HepG2 (cell line): ENCODE results near the gene CAD. TPM values are rescaled to one million over a fixed set of nuclear protein-coding genes. Genes with fewer than 3 reads are reported as not detected.

Source experiments
- BORCS8-MEF2B ChIP-seq: sonication (generic); formaldehyde crosslinking; IDR thresholded peaks from 2 replicates; pipeline ENCODE4 v1.8.0; 2022; ENCODE audit warnings: mild to moderate bottlenecking, missing genetic modification reagents
- BRCA1 ChIP-seq: sonication (generic); formaldehyde crosslinking; IDR thresholded peaks from 2 replicates; pipeline ENCODE4 v1.4.0; 2020; ENCODE audit warnings: missing genetic modification reagents
- CHD2 ChIP-seq: IDR thresholded peaks from 2 replicates; pipeline ENCODE4 v1.6.1; 2011; ENCODE audit warnings: low read depth, low read length, improper control_type of control experiment
- HNF4A ChIP-seq: sonication (generic); formaldehyde crosslinking; IDR thresholded peaks from 2 replicates; pipeline ENCODE4 v1.4.0; 2020; ENCODE audit warnings: missing genetic modification reagents
- KDM5A ChIP-seq: fragments of 200-600 bp; sonication (generic); IDR thresholded peaks from 2 replicates; pipeline ENCODE4 v1.7.0; 2018; ENCODE audit warnings: antibody characterized with exemption, mild to moderate bottlenecking, low read length, borderline replicate concordance
- NFKBIZ ChIP-seq: IDR thresholded peaks from 2 replicates; pipeline ENCODE4 v1.6.1; 2018; ENCODE audit warnings: missing genetic modification reagents, missing compliant biosample characterization
- NKX3-1 ChIP-seq: sonication (generic); formaldehyde crosslinking; IDR thresholded peaks from 2 replicates; pipeline ENCODE4 v1.5.0; 2020; ENCODE audit warnings: missing genetic modification reagents
- NR2F1 ChIP-seq, 2 experiments: fragments of 450-650 bp in 1 of 2; formaldehyde crosslinking in 1 of 2; IDR thresholded peaks; 2 replicates each; pipeline versions ENCODE4 v1.5.0 to v1.6.1; 2016 to 2020; ENCODE audit warnings: mild to moderate bottlenecking in 1 of 2, missing compliant biosample characterization in 1 of 2, missing genetic modification reagents in 1 of 2, moderate library complexity in 1 of 2
- SALL2 ChIP-seq: sonication (generic); formaldehyde crosslinking; IDR thresholded peaks from 2 replicates; pipeline ENCODE4 v1.8.1; 2023; ENCODE audit warnings: mild to moderate bottlenecking, missing genetic modification reagents, inconsistent platforms
- SIX1 ChIP-seq: sonication (generic); formaldehyde crosslinking; IDR thresholded peaks from 2 replicates; pipeline ENCODE4 v1.4.0; 2020; ENCODE audit warnings: missing genetic modification reagents, borderline replicate concordance
- TOPORS ChIP-seq: sonication (generic); formaldehyde crosslinking; IDR thresholded peaks from 2 replicates; pipeline ENCODE4 v1.8.0; 2023; ENCODE audit warnings: mild to moderate bottlenecking, missing genetic modification reagents
- TRIM24 ChIP-seq: sonication (generic); formaldehyde crosslinking; IDR thresholded peaks from 2 replicates; pipeline ENCODE4 v1.8.0; 2022; ENCODE audit warnings: mild to moderate bottlenecking, missing genetic modification reagents
- ZEB1 ChIP-seq: IDR thresholded peaks from 2 replicates; pipeline ENCODE4 v1.6.1; 2012; ENCODE audit warnings: mild to moderate bottlenecking, low read depth, inconsistent platforms; ENCODE audit not compliant: insufficient replicate concordance
- ZFP82 ChIP-seq: sonication (generic); formaldehyde crosslinking; IDR thresholded peaks from 2 replicates; pipeline ENCODE4 v1.5.1; 2020; ENCODE audit warnings: mild to moderate bottlenecking, missing genetic modification reagents, borderline replicate concordance
- ZNF160 ChIP-seq: sonication (generic); formaldehyde crosslinking; IDR thresholded peaks from 2 replicates; pipeline ENCODE4 v1.8.0; 2022; ENCODE audit warnings: mild to moderate bottlenecking, inconsistent platforms, missing genetic modification reagents
- ZNF230 ChIP-seq: sonication (generic); formaldehyde crosslinking; IDR thresholded peaks from 2 replicates; pipeline ENCODE4 v1.4.0; 2020; ENCODE audit warnings: mild to moderate bottlenecking, missing genetic modification reagents
- ZNF709 ChIP-seq: sonication (generic); formaldehyde crosslinking; IDR thresholded peaks from 2 replicates; pipeline ENCODE4 v1.5.0; 2020; ENCODE audit warnings: mild to moderate bottlenecking, missing genetic modification reagents
- ZNF773 ChIP-seq: sonication (generic); formaldehyde crosslinking; IDR thresholded peaks from 2 replicates; pipeline ENCODE4 v1.4.0; 2020; ENCODE audit warnings: missing genetic modification reagents, borderline replicate concordance
- ZNF850 ChIP-seq: sonication (generic); formaldehyde crosslinking; conservative IDR thresholded peaks from 2 replicates; pipeline ENCODE4 v1.9.0; 2021; ENCODE audit warnings: mild to moderate bottlenecking, missing genetic modification reagents
- ZNF891 ChIP-seq: sonication (generic); formaldehyde crosslinking; IDR thresholded peaks from 2 replicates; pipeline ENCODE4 v1.5.0; 2020; ENCODE audit warnings: mild to moderate bottlenecking, missing genetic modification reagents
- polyA plus RNA-seq, 8 experiments: library from polyadenylated mRNA; depleted of rRNA in 3 of 8; stranded (reverse) in 7 of 8; unstranded in 1 of 8; fragments of >200 nt; fragmentation: Illumina TruSeq in 4 of 8; extraction: Trizol in 4 of 8; gene quantifications; 2 replicates each; pipeline versions ENCODE4 v1.2.1 to v1.2.3, GENCODE V29; 2011 to 2016; ENCODE audit warnings: low read depth in 4 of 8, missing spikeins in 1 of 8, mixed read lengths in 1 of 8; ENCODE audit not compliant: insufficient read depth in 1 of 8
- total RNA-seq, 5 experiments: library from RNA; depleted of rRNA; stranded (reverse); fragments of >200 nt; fragmentation: Illumina TruSeq; extraction: Trizol; gene quantifications; 2 replicates each; pipeline ENCODE4 v1.2.3, GENCODE V29; 2016; ENCODE audit warnings: low read depth in 1 of 5
- TF ChIP-seq, protein P1 (sequence below): sonication (generic); formaldehyde crosslinking; IDR thresholded peaks from 2 replicates; pipeline ENCODE4 v1.5.0; 2020; ENCODE audit warnings: missing genetic modification reagents
- TF ChIP-seq, protein P2 (sequence below): sonication (generic); formaldehyde crosslinking; IDR thresholded peaks from 2 replicates; pipeline ENCODE4 v1.9.0; 2021; ENCODE audit warnings: mild to moderate bottlenecking, missing genetic modification reagents
- TF ChIP-seq, protein P3 (sequence below): sonication (generic); formaldehyde crosslinking; IDR thresholded peaks from 2 replicates; pipeline ENCODE4 v1.5.1; 2020; ENCODE audit warnings: missing genetic modification reagents, mild to moderate bottlenecking, borderline replicate concordance

Gene CAD
- total and polyA plus RNA-seq, 2 of the 13 experiments (the other 11 are each of a cell fraction or from before 2014, with no cell fraction given): 21.7 to 37.0 TPM

DNA sequence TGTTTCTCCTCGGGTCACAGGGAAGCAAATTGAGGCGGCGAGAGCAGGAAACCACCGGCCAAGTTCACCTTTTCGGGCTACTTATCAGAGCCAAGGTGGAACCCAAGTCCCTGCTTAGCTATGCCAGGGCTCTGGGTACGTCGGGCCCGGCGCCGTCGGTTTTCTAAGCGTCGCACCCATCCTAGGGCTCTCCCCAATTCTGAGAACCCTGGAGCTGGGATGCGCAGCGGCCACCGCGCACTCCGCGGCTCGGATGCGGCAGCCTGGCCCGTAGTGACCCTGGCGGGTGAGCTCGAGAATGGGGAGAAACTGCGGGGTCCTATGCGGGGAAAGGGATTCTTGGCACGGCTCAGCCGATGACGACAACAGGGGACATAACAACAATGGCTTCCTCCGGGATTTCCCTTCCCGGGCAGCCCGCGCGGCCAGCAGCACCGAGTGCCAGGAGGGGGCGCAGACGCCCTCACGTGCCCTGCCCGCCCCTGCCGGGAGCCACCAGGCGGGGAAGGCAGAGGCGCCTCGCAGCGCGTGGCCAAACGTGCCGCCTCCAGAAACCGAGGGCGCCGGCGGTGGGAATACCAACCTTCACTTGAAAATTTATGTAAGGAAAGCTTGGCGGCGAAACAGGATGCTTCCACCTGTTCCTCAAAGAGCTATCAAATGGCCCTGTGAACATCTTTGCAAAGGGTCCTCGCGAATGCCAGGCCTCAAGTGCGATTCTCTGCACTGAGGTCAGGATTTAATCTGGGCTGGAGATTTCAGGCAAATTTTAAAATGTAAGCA lies 47.8 kb downstream of the CAD start (continued):
- TF ChIP-seq ZNF891 (CRISPR knock-in tag) (peak; percentile 87; the same call in 1 of the 2 replicates), NR2F1 (CRISPR knock-in tag; IDR thresholded peaks at IDR 0.05) (no peak), SIX1 (no peak), ZFP82 (no peak; the same call in 1 of the 2 replicates), ZEB1 (no peak), CHD2 (no peak), HNF4A (CRISPR knock-in tag) (no peak), ZNF230 (CRISPR knock-in tag) (no peak), ZNF160 (CRISPR knock-in tag) (no peak), ZNF850 (CRISPR knock-in tag) (no peak), SALL2 (CRISPR knock-in tag) (0 out of 2 replicates have a peak, but pooled peaks have one; percentile 47), BORCS8-MEF2B (CRISPR knock-in tag) (peak; percentile 80; the same call in 1 of the 2 replicates), KDM5A (no peak), TOPORS (CRISPR knock-in tag) (no peak), BRCA1 (no peak), ZNF773 (CRISPR knock-in tag) (no peak), TRIM24 (CRISPR knock-in tag) (no peak), NFKBIZ (peak; percentile 69; the same call in 1 of the 2 replicates), NKX3-1 (CRISPR knock-in tag) (no peak), ZNF709 (peak; percentile 95)
- TF ChIP-seq, protein P1, sequence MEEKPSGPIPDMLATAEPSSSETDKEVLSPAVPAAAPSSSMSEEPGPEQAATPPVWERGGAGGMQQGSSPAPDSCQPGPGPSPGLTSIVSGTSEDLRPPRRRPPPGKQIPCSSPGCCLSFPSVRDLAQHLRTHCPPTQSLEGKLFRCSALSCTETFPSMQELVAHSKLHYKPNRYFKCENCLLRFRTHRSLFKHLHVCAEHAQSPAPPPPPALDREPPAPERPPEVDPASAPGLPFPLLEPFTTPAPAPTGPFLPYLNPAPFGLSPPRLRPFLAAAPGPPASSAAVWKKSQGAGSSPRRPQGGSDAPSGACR (CRISPR knock-in tag): 0 out of 2 replicates have a peak, but pooled peaks have one; percentile 51
- TF ChIP-seq, protein P2, sequence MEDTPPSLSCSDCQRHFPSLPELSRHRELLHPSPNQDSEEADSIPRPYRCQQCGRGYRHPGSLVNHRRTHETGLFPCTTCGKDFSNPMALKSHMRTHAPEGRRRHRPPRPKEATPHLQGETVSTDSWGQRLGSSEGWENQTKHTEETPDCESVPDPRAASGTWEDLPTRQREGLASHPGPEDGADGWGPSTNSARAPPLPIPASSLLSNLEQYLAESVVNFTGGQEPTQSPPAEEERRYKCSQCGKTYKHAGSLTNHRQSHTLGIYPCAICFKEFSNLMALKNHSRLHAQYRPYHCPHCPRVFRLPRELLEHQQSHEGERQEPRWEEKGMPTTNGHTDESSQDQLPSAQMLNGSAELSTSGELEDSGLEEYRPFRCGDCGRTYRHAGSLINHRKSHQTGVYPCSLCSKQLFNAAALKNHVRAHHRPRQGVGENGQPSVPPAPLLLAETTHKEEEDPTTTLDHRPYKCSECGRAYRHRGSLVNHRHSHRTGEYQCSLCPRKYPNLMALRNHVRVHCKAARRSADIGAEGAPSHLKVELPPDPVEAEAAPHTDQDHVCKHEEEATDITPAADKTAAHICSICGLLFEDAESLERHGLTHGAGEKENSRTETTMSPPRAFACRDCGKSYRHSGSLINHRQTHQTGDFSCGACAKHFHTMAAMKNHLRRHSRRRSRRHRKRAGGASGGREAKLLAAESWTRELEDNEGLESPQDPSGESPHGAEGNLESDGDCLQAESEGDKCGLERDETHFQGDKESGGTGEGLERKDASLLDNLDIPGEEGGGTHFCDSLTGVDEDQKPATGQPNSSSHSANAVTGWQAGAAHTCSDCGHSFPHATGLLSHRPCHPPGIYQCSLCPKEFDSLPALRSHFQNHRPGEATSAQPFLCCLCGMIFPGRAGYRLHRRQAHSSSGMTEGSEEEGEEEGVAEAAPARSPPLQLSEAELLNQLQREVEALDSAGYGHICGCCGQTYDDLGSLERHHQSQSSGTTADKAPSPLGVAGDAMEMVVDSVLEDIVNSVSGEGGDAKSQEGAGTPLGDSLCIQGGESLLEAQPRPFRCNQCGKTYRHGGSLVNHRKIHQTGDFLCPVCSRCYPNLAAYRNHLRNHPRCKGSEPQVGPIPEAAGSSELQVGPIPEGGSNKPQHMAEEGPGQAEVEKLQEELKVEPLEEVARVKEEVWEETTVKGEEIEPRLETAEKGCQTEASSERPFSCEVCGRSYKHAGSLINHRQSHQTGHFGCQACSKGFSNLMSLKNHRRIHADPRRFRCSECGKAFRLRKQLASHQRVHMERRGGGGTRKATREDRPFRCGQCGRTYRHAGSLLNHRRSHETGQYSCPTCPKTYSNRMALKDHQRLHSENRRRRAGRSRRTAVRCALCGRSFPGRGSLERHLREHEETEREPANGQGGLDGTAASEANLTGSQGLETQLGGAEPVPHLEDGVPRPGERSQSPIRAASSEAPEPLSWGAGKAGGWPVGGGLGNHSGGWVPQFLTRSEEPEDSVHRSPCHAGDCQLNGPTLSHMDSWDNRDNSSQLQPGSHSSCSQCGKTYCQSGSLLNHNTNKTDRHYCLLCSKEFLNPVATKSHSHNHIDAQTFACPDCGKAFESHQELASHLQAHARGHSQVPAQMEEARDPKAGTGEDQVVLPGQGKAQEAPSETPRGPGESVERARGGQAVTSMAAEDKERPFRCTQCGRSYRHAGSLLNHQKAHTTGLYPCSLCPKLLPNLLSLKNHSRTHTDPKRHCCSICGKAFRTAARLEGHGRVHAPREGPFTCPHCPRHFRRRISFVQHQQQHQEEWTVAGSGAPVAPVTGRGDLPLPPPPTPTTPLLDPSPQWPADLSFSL (CRISPR knock-in tag): peak; percentile 30; the same call in 1 of the 2 replicates
- TF ChIP-seq, protein P3, sequence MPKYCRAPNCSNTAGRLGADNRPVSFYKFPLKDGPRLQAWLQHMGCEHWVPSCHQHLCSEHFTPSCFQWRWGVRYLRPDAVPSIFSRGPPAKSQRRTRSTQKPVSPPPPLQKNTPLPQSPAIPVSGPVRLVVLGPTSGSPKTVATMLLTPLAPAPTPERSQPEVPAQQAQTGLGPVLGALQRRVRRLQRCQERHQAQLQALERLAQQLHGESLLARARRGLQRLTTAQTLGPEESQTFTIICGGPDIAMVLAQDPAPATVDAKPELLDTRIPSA (CRISPR knock-in tag): no peak
